Kidney (tissue), 14 donors: Measurements from ENCODE around the gene EHBP1L1. TPM values are rescaled to one million over a fixed set of nuclear protein-coding genes. Genes with fewer than 3 reads are reported as not detected.

ENCODE experiments used
- DNase-seq, 5 donors: peaks; one replicate each; pipeline ENCODE4 v3.0.0-alpha.2; 2013 to 2020
- FAIRE-seq: peaks from 2 replicates; lab custom pipeline; 2012; peaks lifted over from hg19 to GRCh38; lab: Jason Lieb, UNC
- H3K27ac ChIP-seq, 2 donors: one replicate each; pipeline ENCODE4 v1.7.0; 2013; ENCODE audit warnings: low read depth in 2 of 2, low read length in 2 of 2, inconsistent platforms in 1 of 2
- H3K27me3 ChIP-seq: one replicate; pipeline ENCODE4 v1.7.1; 2013; ENCODE audit warnings: low read length, inconsistent platforms; ENCODE audit not compliant: control insufficient read depth, insufficient read depth
- H3K36me3 ChIP-seq, 3 donors: one replicate each; pipeline versions ENCODE4 v1.7.0 to v1.7.1; 2013; ENCODE audit warnings: low read length in 3 of 3, control low read depth in 1 of 3, inconsistent platforms in 1 of 3; ENCODE audit not compliant: insufficient read depth in 3 of 3, control insufficient read depth in 2 of 3
- H3K4me1 ChIP-seq, 3 donors: one replicate each; pipeline versions ENCODE4 v1.7.0 to v1.7.1; 2013; ENCODE audit warnings: low read length in 3 of 3, inconsistent platforms in 1 of 3, low read depth in 1 of 3; ENCODE audit not compliant: control insufficient read depth in 2 of 3, insufficient read depth in 2 of 3
- H3K4me3 ChIP-seq, 3 donors: one replicate each; pipeline versions ENCODE4 v1.7.0 to v1.8.1; 2013; ENCODE audit warnings: low read length in 3 of 3, control low read depth in 1 of 3, inconsistent platforms in 1 of 3
- H3K9ac ChIP-seq, 3 donors: one replicate each; pipeline versions ENCODE4 v1.7.0 to v1.7.1; 2013; ENCODE audit warnings: low read length in 3 of 3, control low read depth in 1 of 3, inconsistent platforms in 1 of 3
- H3K9me3 ChIP-seq, 3 donors: one replicate each; pipeline versions ENCODE4 v1.7.0 to v1.7.1; 2013; ENCODE audit warnings: low read length in 3 of 3, control low read depth in 1 of 3, inconsistent platforms in 1 of 3; ENCODE audit not compliant: control insufficient read depth in 2 of 3, insufficient read depth in 1 of 3
- intact Hi-C: fragments of 100-400 bp; cut with DNase I; formaldehyde crosslinking; loops from one replicate; pipeline ENCODE4 v1.11.1; 2022
- polyA plus RNA-seq: library from polyadenylated mRNA; stranded (reverse); fragments of 350-450 nt; fragmentation: Illumina TruSeq; extraction: RNeasy Lipid Tissue Mini Kit (QIAGEN cat#74804); gene quantifications from one replicate; pipeline ENCODE4 v1.2.3, GENCODE V29; 2014; ENCODE audit warnings: low read depth, low replicate concordance; ENCODE audit not compliant: insufficient read depth
- total RNA-seq: library from RNA; stranded (reverse); fragmentation: NEBNext Ultra II Directional; extraction: Animal tissue kit (Norgen Biotek cat#: 25700); gene quantifications from one replicate; pipeline ENCODE4 v1.2.1, GENCODE V29; 2021
- TF ChIP-seq, protein P1 (sequence below): IDR thresholded peaks from 3 replicates; pipeline ENCODE4 v1.5.1; 2012; ENCODE audit warnings: mild to moderate bottlenecking, moderate library complexity, borderline replicate concordance; ENCODE audit not compliant: insufficient read depth; ENCODE audit errors: extremely low read depth
- donor health status: control.
- donor health status: control.
- donor health status: control.
- donor health status: control.
- donor health status: control.
- donor health status: DM: yes; HTN: yes; CAD: no.
- donor health status: Normal renal cell carcinoma (clear cell type).

The EHBP1L1 gene
- total and polyA plus RNA-seq, 2 donors from 2014 or later = 20.5 to 95.4 TPM

DNA sequence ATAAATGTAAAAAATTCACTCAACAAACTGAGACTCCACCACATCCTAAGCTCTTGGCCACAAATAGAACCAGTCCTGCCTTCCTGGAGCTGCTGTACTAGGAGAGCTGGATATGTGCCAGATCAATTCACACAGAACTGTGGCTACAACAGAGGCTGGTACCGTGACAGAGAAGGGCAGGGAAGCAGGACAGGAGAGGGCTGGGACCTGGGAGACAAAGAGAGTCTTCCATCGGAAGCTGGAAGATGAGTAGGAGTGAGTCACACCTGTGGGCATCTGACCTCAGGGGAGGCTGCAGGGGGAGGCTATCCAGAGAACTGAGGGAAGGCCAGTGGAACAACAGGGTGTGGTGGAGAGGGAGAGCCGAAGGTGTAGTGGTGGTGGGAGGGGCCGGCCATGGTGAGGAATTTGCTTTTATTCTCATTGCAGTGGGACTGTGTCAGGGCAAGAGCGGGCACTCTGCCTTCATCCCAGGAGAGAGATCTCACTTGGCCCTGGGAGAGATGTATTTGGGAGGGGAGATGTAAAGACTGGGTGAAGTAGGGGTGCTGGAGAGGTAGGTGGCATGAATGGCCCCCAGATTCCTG is 15.8 kb upstream of the EHBP1L1 start:
- Histone ChIP-seq H3K36me3 (no peaks in the 10 kb centered on the region), H3K4me1 (peaks cover 0 to 36% (median 14%) of the 10 kb centered on the region in 3 donors), H3K27me3 (no peaks in the 10 kb centered on the region), H3K4me3 (no peak overlapping the region), H3K9me3 (no peaks in the 10 kb centered on the region), H3K9ac (no peak overlapping the region), H3K27ac (peak overlapping the region; percentile 41 to 45)
- intact Hi-C loops = no loop called here
- FAIRE-seq (no peak), DNase-seq (peak in 2 of 5 donors; percentile 58 to 64)
- TF ChIP-seq, protein P1, sequence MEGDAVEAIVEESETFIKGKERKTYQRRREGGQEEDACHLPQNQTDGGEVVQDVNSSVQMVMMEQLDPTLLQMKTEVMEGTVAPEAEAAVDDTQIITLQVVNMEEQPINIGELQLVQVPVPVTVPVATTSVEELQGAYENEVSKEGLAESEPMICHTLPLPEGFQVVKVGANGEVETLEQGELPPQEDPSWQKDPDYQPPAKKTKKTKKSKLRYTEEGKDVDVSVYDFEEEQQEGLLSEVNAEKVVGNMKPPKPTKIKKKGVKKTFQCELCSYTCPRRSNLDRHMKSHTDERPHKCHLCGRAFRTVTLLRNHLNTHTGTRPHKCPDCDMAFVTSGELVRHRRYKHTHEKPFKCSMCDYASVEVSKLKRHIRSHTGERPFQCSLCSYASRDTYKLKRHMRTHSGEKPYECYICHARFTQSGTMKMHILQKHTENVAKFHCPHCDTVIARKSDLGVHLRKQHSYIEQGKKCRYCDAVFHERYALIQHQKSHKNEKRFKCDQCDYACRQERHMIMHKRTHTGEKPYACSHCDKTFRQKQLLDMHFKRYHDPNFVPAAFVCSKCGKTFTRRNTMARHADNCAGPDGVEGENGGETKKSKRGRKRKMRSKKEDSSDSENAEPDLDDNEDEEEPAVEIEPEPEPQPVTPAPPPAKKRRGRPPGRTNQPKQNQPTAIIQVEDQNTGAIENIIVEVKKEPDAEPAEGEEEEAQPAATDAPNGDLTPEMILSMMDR = no peak

DNA sequence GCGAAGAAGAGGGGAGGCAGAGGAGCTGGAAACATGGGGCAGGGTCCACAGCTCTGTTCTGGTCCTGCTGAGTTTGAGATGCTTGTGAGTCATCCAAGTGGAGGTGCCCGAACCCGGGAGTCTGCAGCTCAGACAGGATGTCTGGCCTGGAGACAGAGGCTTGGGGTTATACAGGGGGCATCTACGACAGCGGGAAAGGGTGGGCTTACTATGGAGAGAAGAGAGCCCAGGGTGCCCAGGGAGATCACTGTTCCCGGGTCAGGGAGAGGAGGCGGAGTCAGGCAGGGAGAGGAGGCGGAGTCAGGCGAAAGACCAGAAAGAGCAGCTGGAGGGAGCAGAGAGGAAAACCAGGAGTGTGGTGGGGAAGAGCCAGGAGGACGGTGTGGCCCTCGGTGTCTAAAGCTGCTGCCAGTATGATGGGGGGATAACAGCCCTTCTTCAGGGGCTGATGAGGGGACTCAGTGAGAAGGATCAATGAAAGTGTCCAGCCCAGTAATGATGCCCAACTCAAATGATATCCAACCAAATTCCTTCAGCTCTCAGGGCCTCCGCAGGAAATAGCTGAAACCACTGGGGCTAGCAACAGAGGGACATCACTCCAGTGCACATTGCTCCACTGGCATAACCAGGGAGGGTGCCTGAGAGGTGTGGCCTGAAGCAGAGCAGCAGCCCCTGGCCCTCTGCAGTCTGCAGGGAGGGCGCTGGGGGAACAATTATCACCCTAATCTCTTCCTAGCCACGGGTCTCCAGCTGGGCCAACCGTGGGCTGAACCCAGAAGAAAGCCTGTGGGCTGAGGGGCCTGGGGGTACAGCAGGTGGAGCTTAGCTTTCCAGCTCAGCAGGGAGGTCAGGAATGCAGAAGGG is 15.1 kb upstream of the EHBP1L1 start:
- no peak for FAIRE-seq
- Histone ChIP-seq H3K27ac (peak overlapping the region; percentile 41 to 45), H3K4me1 (peaks cover 0 to 30% (median 14%) of the 10 kb centered on the region in 3 donors), H3K36me3 (no peaks in the 10 kb centered on the region), H3K4me3 (no peak overlapping the region), H3K27me3 (no peaks in the 10 kb centered on the region), H3K9me3 (no peaks in the 10 kb centered on the region), H3K9ac (no peak overlapping the region)
- intact Hi-C loops = no loop called here
- TF ChIP-seq, protein P1 = no peak
- DNase-seq = peak; percentile 57 to 84 (median 78)

DNA sequence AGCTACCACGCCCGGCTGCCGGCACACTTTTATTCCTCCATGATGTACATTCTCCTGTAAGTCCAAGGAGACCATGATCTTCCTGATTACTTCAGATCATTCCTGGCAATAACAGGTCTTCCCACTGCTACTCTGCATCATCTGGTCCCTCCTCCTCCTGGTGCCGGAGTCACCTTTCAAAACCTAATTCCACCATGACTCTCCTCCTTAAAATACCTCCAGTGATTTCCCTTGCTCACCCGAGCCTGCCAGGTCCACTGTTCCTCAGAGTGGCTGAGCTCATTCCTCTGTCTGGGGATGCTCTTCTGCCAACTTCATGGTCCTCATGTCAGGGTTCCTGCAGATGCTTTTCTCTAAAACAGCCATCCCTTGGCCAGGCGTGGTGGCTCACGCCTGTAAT is 13.8 kb upstream of the EHBP1L1 start:
- no peaks in the 10 kb centered on the region for H3K27me3 ChIP-seq
- DNase-seq (no peak), FAIRE-seq (no peak)
- TF ChIP-seq, protein P1 = no peak
- no peak overlapping the region for H3K4me3 ChIP-seq
- H3K27ac ChIP-seq = no peak overlapping the region
- H3K9me3 ChIP-seq = no peaks in the 10 kb centered on the region
- no peaks in the 10 kb centered on the region for H3K36me3 ChIP-seq
- peaks cover 0 to 25% (median 13%) of the 10 kb centered on the region in 3 donors for H3K4me1 ChIP-seq
- no peak overlapping the region for H3K9ac ChIP-seq
- intact Hi-C loops = no loop called here
